SK-N-SH (cell line): ENCODE results near the gene REXO5. TPM values are rescaled to one million over a fixed set of nuclear protein-coding genes. Genes with fewer than 3 reads are reported as not detected.
A peak's percentile ranks its signal among the peaks of the same experiment; 100 is the strongest.

ENCODE experiments used
- CTCF ChIA-PET: fragments of 300-600, 350-600 bp; formaldehyde crosslinking; extraction: SDS; loops from one replicate; lab custom pipeline; 2021; lab: Yijun Ruan, JAX
- POLR2A ChIA-PET: fragments of 350-600 bp; sonication (Branson Sonifier 250); formaldehyde crosslinking; extraction: SDS; loops from one replicate; lab custom pipeline; 2020; ENCODE audit warnings: antibody characterized with exemption, inconsistent platforms; lab: Yijun Ruan, JAX
- DNase-seq: peaks from one replicate; pipeline ENCODE4 v3.0.0; 2012
- H2AFZ ChIP-seq: fragments of 200-600 bp; sonication (generic); 2 replicates; pipeline ENCODE4 v1.8.1; 2016; ENCODE audit warnings: antibody characterized with exemption, mild to moderate bottlenecking, low read depth
- H3F3A ChIP-seq: fragments of 200-600 bp; sonication (generic); replicated peaks from 2 replicates; pipeline ENCODE3; 2016; ENCODE audit warnings: antibody characterized with exemption, mild to moderate bottlenecking; ENCODE audit not compliant: insufficient read depth
- H3K27ac ChIP-seq, 2 experiments: fragments of 200-500 bp in 1 of 2; fragments of 200-600 bp in 1 of 2; sonication (Bioruptor generic) in 1 of 2; sonication (generic), shearing (Covaris generic) in 1 of 2; 2 replicates each; pipeline versions ENCODE4 v1.5.1 to v1.6.1; 2014 to 2016; ENCODE audit warnings: low read depth in 2 of 2, inconsistent platforms in 1 of 2, low read length in 1 of 2, mild to moderate bottlenecking in 1 of 2, mixed read lengths in 1 of 2
- H3K27me3 ChIP-seq: fragments of 200-600 bp; sonication (generic), shearing (Covaris generic); 2 replicates; pipeline ENCODE4 v1.6.1; 2016; ENCODE audit warnings: mixed run types; ENCODE audit not compliant: insufficient read depth
- H3K36me3 ChIP-seq, 2 experiments: fragments of 200-500 bp in 1 of 2; fragments of 200-600 bp in 1 of 2; sonication (Bioruptor generic) in 1 of 2; sonication (generic) in 1 of 2; replicated peaks in 1 of 2; 2 replicates each; pipeline versions ENCODE3 to v1.5.1; 2014 to 2016; ENCODE audit warnings: low read length in 1 of 2, mild to moderate bottlenecking in 1 of 2; ENCODE audit not compliant: insufficient read depth in 2 of 2, control insufficient read depth in 1 of 2
- H3K4me1 ChIP-seq, 2 experiments: fragments of 200-500 bp in 1 of 2; fragments of 200-600 bp in 1 of 2; sonication (Bioruptor generic) in 1 of 2; sonication (generic), shearing (Covaris generic) in 1 of 2; 2 replicates each; pipeline versions ENCODE4 v1.5.1 to v1.6.1; 2014 to 2016; ENCODE audit warnings: low read depth in 1 of 2, low read length in 1 of 2, mixed run types in 1 of 2; ENCODE audit not compliant: insufficient read depth in 2 of 2, control insufficient read depth in 1 of 2
- H3K4me2 ChIP-seq: fragments of 200-600 bp; sonication (generic), shearing (Covaris generic); 2 replicates; pipeline ENCODE4 v1.6.1; 2017; ENCODE audit warnings: mixed run types
- H3K4me3 ChIP-seq, 2 experiments: fragments of 200-500 bp in 1 of 2; fragments of 200-600 bp in 1 of 2; sonication (Bioruptor generic) in 1 of 2; sonication (generic), shearing (Covaris generic) in 1 of 2; 2 replicates each; pipeline versions ENCODE4 v1.5.1 to v1.8.1; 2014 to 2016; ENCODE audit warnings: low read depth in 2 of 2, inconsistent platforms in 1 of 2, low read length in 1 of 2, mild to moderate bottlenecking in 1 of 2, mixed read lengths in 1 of 2, moderate library complexity in 1 of 2
- H3K79me2 ChIP-seq: fragments of 200-600 bp; sonication (generic); 2 replicates; pipeline ENCODE4 v1.8.1; 2017; ENCODE audit warnings: mild to moderate bottlenecking; ENCODE audit not compliant: insufficient read depth
- H3K9ac ChIP-seq: fragments of 200-600 bp; sonication (generic); 2 replicates; pipeline ENCODE4 v1.6.1; 2017; ENCODE audit warnings: mixed run types
- H3K9me2 ChIP-seq: fragments of 200-600 bp; sonication (generic); 2 replicates; pipeline ENCODE4 v1.6.1; 2017; ENCODE audit warnings: mixed run types
- H3K9me3 ChIP-seq: fragments of 200-600 bp; sonication (generic); 2 replicates; pipeline ENCODE4 v1.6.1; 2017; ENCODE audit warnings: mixed run types, mild to moderate bottlenecking, moderate library complexity
- H4K20me1 ChIP-seq: fragments of 200-600 bp; sonication (generic); 2 replicates; pipeline ENCODE4 v1.6.1; 2017; ENCODE audit warnings: mild to moderate bottlenecking, mixed run types; ENCODE audit not compliant: insufficient read depth
- CHD2 ChIP-seq: fragments of 150-350 bp; IDR thresholded peaks from 2 replicates; pipeline ENCODE4 v1.6.1; 2018; ENCODE audit warnings: low read length; ENCODE audit not compliant: partially characterized antibody
- CTCF ChIP-seq: fragments of 200-600 bp; sonication (generic); IDR thresholded peaks from 2 replicates; pipeline ENCODE4 v1.6.1; 2017; ENCODE audit warnings: antibody characterized with exemption, mild to moderate bottlenecking, moderate library complexity
- EP300 ChIP-seq, 2 experiments: IDR thresholded peaks; 2 replicates each; pipeline versions ENCODE4 v1.4.0 to v1.6.1; 2012; ENCODE audit warnings: borderline replicate concordance in 1 of 2, low read depth in 1 of 2, low read length in 1 of 2
- EZH2phosphoT487 ChIP-seq: fragments of 200-600 bp; sonication (generic); IDR thresholded peaks from 2 replicates; pipeline ENCODE4 v1.6.1; 2017; ENCODE audit warnings: low read depth, mixed run types, mild to moderate bottlenecking, antibody characterized with exemption, moderate library complexity, borderline replicate concordance
- FOXJ3 ChIP-seq: sonication (generic); formaldehyde crosslinking; IDR thresholded peaks from 2 replicates; pipeline ENCODE4 v1.5.1; 2020; ENCODE audit warnings: mild to moderate bottlenecking, missing genetic modification reagents
- GABPA ChIP-seq: IDR thresholded peaks from 2 replicates; pipeline ENCODE4 v1.4.0; 2012; ENCODE audit warnings: low read depth, mild to moderate bottlenecking
- IRF3 ChIP-seq: fragments of 150-350 bp; IDR thresholded peaks from 2 replicates; pipeline ENCODE4 v1.6.1; 2016; ENCODE audit warnings: mild to moderate bottlenecking, low read depth, low read length
- MEF2A ChIP-seq: IDR thresholded peaks from 2 replicates; pipeline ENCODE4 v1.4.0; 2012; ENCODE audit warnings: low read depth, borderline replicate concordance
- NRF1 ChIP-seq: IDR thresholded peaks from 2 replicates; pipeline ENCODE4 v1.6.1; 2012; ENCODE audit warnings: low read depth, mild to moderate bottlenecking, low read length
- RAD21 ChIP-seq: IDR thresholded peaks from 2 replicates; pipeline ENCODE4 v1.6.1; 2012; ENCODE audit warnings: mild to moderate bottlenecking, low read length
- RCOR1 ChIP-seq: fragments of 150-350 bp; IDR thresholded peaks from 2 replicates; pipeline ENCODE4 v1.6.1; 2017; ENCODE audit warnings: antibody characterized with exemption, low read length
- RFX5 ChIP-seq: IDR thresholded peaks from 2 replicates; pipeline ENCODE4 v1.6.1; 2012; ENCODE audit warnings: mild to moderate bottlenecking, improper control_type of control experiment, low read length
- SIN3A ChIP-seq: IDR thresholded peaks from 2 replicates; pipeline ENCODE4 v1.6.1; 2012; ENCODE audit warnings: low read depth, mild to moderate bottlenecking, low read length, moderate library complexity, borderline replicate concordance
- SMC3 ChIP-seq: IDR thresholded peaks from 2 replicates; pipeline ENCODE4 v1.6.1; 2012; ENCODE audit warnings: low read depth, low read length, improper control_type of control experiment
- TAF1 ChIP-seq: IDR thresholded peaks from 2 replicates; pipeline ENCODE4 v1.6.1; 2012; ENCODE audit warnings: low read depth, mild to moderate bottlenecking, low read length, moderate library complexity, borderline replicate concordance
- TCF12 ChIP-seq: IDR thresholded peaks from 2 replicates; pipeline ENCODE4 v1.4.0; 2012
- TEAD4 ChIP-seq: IDR thresholded peaks from 2 replicates; pipeline ENCODE4 v1.4.0; 2012; ENCODE audit warnings: mild to moderate bottlenecking, borderline replicate concordance; ENCODE audit not compliant: insufficient read depth
- WGBS: methylation state at CpG from one replicate; pipeline ENCODE4 v1.1.6; 2017; ENCODE audit warnings: low lambda C conversion rate; 5-methylcytosine and 5-hydroxymethylcytosine counted together
- polyA plus RNA-seq, 3 experiments: library from polyadenylated mRNA; depleted of rRNA; stranded (reverse); fragments of >200 nt; gene quantifications; 2 replicates each; pipeline ENCODE4 v1.2.3, GENCODE V29; 2012
- TF ChIP-seq, protein P1 (sequence below): fragments of 150-350 bp; IDR thresholded peaks from 2 replicates; pipeline ENCODE4 v1.6.1; 2017; ENCODE audit warnings: antibody characterized with exemption, low read length, low read depth, borderline replicate concordance
- TF ChIP-seq, protein P2 (sequence below): IDR thresholded peaks from 2 replicates; pipeline ENCODE4; 2012
- TF ChIP-seq, protein P3 (sequence below): IDR thresholded peaks from 2 replicates; pipeline ENCODE4 v1.4.0; 2012; ENCODE audit warnings: low read depth

The REXO5 gene
- polyA plus RNA-seq, 1 of the 3 experiments (the other 2 are of a cell fraction), result 3.8 TPM

DNA sequence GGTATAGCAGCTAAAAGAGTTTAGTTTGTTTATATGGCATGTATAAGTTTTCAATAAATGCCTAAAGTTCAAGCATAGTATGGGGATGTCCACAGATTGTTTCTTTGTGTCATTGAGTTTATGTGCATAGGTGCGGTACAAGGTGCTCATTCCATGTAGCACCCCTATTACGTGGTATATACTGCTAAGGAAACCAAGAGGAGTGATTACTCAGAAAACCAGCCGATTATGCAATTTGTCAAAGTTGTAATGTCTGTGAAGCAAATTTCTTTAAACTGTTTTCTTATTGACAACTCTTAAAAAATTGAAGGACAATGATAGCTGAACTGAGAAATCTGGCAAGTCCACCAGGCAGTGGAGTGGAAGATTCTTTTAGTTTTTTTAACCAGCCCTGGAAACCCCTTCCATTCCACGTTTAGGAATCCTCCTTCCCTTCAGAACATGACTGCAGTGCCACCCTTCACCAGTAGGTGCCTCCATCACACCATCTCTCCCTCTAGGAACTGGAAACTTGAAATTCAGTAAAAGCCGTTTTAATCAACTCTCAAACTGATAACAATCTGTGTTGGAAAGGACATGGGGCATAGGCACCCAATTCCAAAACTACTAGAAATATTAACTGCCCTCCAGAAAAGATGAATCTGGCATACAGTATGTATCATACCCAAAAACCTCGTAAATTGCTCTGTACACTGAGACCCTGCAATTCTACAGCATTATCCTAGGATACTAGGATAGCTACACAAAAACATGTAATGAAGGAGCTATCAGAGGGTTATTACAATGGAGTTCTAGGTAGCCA is 43.5 kb downstream of the REXO5 start (continued):
- TF ChIP-seq CTCF, result peak; percentile 100
- TF ChIP-seq TAF1, result no peak
- no peak for TF ChIP-seq GABPA
- no peak for TF ChIP-seq RFX5
- TF ChIP-seq, protein P1, sequence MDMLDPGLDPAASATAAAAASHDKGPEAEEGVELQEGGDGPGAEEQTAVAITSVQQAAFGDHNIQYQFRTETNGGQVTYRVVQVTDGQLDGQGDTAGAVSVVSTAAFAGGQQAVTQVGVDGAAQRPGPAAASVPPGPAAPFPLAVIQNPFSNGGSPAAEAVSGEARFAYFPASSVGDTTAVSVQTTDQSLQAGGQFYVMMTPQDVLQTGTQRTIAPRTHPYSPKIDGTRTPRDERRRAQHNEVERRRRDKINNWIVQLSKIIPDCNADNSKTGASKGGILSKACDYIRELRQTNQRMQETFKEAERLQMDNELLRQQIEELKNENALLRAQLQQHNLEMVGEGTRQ, result no peak
- no peak for TF ChIP-seq CHD2
- no peak for TF ChIP-seq SIN3A
- TF ChIP-seq TEAD4, result no peak
- TF ChIP-seq IRF3, result no peak

GRCh38 chr16:20850981-20851380 is 44.7 kb downstream of the REXO5 start:
- TF ChIP-seq EZH2phosphoT487 (no peak), FOXJ3 (CRISPR knock-in tag) (no peak), RAD21 (no peak), TEAD4 (no peak), NRF1 (no peak), MEF2A (no peak), IRF3 (no peak), TCF12 (no peak), RFX5 (no peak), RCOR1 (no peak), SMC3 (no peak), EP300 (IDR thresholded peaks at IDR 0.05; ENCODE audit: borderline replicate concordance in 1 of 2, low read depth in 1 of 2, low read length in 1 of 2) (no peak), GABPA (no peak)
- TF ChIP-seq, protein P2, sequence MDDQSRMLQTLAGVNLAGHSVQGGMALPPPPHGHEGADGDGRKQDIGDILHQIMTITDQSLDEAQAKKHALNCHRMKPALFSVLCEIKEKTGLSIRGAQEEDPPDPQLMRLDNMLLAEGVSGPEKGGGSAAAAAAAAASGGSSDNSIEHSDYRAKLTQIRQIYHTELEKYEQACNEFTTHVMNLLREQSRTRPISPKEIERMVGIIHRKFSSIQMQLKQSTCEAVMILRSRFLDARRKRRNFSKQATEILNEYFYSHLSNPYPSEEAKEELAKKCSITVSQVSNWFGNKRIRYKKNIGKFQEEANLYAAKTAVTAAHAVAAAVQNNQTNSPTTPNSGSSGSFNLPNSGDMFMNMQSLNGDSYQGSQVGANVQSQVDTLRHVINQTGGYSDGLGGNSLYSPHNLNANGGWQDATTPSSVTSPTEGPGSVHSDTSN, result no peak
- TF ChIP-seq, protein P3, sequence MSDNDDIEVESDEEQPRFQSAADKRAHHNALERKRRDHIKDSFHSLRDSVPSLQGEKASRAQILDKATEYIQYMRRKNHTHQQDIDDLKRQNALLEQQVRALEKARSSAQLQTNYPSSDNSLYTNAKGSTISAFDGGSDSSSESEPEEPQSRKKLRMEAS, result no peak
- no peaks in the 10 kb centered on the region for H3K9me3 ChIP-seq
- no peaks in the 10 kb centered on the region for H3K27me3 ChIP-seq
- H3K4me1 ChIP-seq, result peaks cover 0 to 4% of the 10 kb centered on the region in 2 experiments; a peak in 2 of 4 replicates
- ChIA-PET CTCF (interaction anchor here (0.7 to 4.3 kb wide), 30 partner anchors 10 to 449 kb away, joined by 3 to 25 read pairs (median 5); partner anchors contain the start of genes DCUN1D3, ERI2, LDAF1 and LYRM1), POLR2A (no interaction called here)
- WGBS, result 94% methylated on average over 3 of the region's 3 CpGs
- no peak overlapping the region for H3K4me3 ChIP-seq
- H3K9ac ChIP-seq, result no peak overlapping the region
- H3K4me2 ChIP-seq, result no peak overlapping the region
- peaks cover 34 to 36% of the 10 kb centered on the region in 2 experiments for H3K36me3 ChIP-seq
- H3K79me2 ChIP-seq, result 0 out of 2 replicates have a peak, but pooled peaks cover 2% of the 10 kb centered on the region
- no peaks in the 10 kb centered on the region for H4K20me1 ChIP-seq
- DNase-seq, result no peak
- no peaks in the 10 kb centered on the region for H3K9me2 ChIP-seq
- H3K27ac ChIP-seq, result peak overlapping the region; percentile 11 to 62; a peak in 2 of 4 replicates
- no peak overlapping the region for H2AFZ ChIP-seq
- H3F3A ChIP-seq, result peaks cover 7% of the 10 kb centered on the region
